ENCODE data around the gene CYB5R2.

Gene CYB5R2

GRCh38 chr11:7638710-7639642 is 34.3 kb downstream of the CYB5R2 start:
- DNase-seq (ENCODE audit: low read depth, low spot score) = no peak

DNA sequence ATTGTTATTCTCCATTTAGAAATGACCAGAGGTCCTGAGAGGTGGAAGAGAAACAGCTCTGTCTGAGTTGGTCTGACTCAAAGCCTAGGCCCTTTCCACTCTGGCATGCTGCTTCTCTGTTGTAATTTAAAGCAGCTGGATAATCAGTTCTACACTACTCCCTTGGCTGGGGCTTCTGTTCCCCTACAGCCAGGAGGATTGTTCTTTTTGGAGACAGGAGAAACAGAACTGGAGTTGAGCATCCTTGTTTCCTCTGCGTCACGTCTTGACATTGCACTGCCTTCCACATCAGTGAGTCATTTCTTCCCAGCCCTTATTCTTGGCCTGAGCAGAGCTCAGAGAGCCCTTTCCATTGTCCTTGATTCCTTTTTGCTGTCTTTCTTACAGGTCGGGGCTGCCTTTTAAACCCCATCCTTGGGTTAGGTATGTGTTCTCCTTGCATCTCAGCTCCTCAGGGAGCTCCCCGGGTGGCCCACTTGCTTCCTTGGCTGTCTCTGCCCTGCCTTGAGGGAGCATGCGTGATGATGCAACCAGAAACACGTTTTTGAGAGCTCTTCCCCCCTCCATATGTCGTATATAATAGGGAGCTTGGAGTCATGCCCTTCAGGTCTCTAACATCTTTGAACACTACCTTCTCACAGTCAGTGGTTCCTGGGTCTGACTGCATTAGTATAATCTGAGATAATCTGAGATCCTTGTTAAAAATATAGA is 35.7 kb downstream of the CYB5R2 start:
- no peak for DNase-seq (ENCODE audit: low read depth, low spot score)

GRCh38 chr11:7636350-7636749 is 37.0 kb downstream of the CYB5R2 start:
- DNase-seq (ENCODE audit: low read depth, low spot score) = no peak

DNA sequence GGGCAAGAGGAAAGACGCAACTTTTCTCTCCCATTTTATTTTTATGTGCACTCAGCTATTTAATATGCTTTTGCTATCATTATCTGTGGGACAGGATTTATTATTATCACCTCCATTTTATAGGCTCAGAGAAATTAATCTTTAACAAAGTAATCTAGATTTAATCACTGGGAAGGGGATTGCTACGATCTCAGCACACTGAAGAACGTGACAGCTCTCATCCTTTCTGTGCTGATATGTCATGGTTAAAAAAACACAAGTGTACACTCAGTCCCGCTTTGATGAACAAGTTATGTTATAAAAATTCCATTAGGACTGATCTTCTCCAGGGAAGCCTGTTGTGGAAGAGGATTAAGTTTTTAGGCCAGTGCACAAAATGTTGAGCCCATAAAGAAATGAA is 37.6 kb downstream of the CYB5R2 start:
- DNase-seq (ENCODE audit: low read depth, low spot score) = no peak

GRCh38 chr11:7635137-7635536 is 38.2 kb downstream of the CYB5R2 start:
- DNase-seq (ENCODE audit: low read depth, low spot score) = no peak

DNA sequence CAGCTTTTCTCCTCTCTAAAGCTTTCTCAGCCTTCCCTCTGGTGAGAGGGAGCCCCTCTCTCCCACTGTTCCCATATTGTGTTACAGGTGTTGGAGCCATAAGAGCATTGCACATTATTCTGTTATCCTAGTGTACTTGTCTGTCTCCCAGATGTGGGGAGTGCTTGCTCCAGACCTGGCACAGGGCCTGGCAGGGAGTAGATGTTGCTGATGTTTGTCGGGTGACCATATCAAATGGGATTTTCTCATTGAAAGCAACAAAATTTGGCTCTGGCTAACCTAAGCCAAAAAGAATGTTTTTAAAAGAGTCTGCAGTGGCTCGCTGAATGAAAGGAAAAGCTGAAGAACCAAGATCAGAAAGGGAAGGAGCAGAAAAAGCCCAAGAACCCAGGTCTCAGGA is 41.1 kb downstream of the CYB5R2 start:
- DNase-seq (ENCODE audit: low read depth, low spot score) = no peak

DNA sequence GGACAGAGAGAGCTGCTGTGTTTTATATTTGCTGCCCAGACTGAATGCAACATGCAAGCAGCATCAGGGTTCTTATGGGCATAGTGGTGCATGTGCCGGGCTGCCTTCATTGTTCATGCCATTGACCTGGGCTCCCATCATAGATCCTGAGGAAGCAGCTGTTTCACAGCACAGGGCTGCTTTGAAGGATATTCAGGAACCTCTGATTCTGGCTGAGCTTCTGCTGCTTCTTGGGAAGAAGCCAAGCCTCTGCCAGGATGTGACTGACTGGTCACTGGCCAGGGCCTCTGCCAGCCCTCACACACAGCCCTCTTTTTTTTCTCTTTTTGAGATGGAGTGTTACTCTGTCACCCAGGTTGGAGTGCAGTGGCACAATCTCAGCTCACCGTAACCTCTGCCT is 43.3 kb downstream of the CYB5R2 start:
- no peak for DNase-seq (ENCODE audit: low read depth, low spot score)

- DNase-seq (ENCODE audit: low read depth, low spot score) = no peak
These were observed 44.6 kb downstream of the CYB5R2 start for GRCh38 chr11:7628660-7629059.

- DNase-seq (ENCODE audit: low read depth, low spot score) = no peak
These were observed 50.6 kb downstream of the CYB5R2 start for GRCh38 chr11:7622721-7623120.

- DNase-seq (ENCODE audit: low read depth, low spot score) = no peak
These were observed 51.7 kb downstream of the CYB5R2 start for GRCh38 chr11:7621554-7621953.

DNA sequence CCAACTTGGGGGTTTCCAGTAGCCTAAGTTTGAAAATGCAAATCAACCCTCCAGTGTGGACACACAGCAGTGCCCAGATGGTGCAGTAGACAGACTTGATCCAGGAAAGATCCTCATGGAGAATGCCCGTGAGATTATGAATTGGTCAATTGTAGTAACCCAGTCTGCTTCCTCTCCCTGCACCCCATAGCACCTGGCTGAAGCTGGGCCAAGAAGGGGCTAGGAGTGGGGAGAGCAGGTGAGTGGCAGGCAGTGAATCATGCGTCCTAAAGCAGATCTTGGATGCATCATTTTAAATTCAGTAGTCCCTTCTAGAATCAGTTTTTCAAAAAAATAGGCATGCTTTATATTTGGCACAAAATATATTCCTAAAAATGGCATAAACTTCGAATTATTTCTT is 52.2 kb downstream of the CYB5R2 start:
- no peak for DNase-seq (ENCODE audit: low read depth, low spot score)

DNA sequence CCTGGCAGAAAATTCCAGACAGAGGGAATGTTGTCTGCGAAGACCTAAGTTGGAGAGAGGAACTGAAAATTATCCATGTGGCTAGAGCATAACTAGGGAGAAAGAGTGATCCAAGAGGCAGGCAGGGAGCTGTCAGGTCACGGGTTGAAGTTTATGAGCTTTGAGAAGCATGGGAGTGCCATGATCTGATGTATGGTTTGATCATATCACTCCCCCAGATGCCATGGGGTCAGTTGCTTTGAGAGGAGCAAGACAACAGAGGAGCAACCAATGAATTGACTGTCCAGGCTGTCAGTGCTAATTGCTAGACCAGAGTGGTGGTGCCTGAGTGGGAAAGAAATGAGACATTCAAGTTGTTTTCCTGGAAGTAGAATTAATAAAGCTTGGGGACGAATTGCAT is 54.0 kb downstream of the CYB5R2 start:
- DNase-seq (ENCODE audit: low read depth, low spot score) = no peak

GRCh38 chr11:7617032-7617431 is 56.3 kb downstream of the CYB5R2 start:
- DNase-seq (ENCODE audit: low read depth, low spot score) = no peak
